Subcutaneous adipose tissue (tissue), 4 donors: ENCODE data around the gene NRXN3. TPM values are rescaled to one million over a fixed set of nuclear protein-coding genes. Genes with fewer than 3 reads are reported as not detected.

Experiments used
- total RNA-seq, 4 donors: library from RNA; depleted of rRNA; stranded (reverse); fragments of >200 nt; gene quantifications; one replicate each; pipeline ENCODE4 v1.1.0, GENCODE V29; 2016
- TF ChIP-seq, protein P1 (sequence below): fragments of 450-650 bp; IDR thresholded peaks from one replicate; pipeline ENCODE4 v1.5.1; 2016; ENCODE audit warnings: low read depth, mild to moderate bottlenecking, control low read depth, antibody characterized with exemption, moderate library complexity

NRXN3 gene
- total RNA-seq, 4 donors from 2014 or later = 0.57 to 2.4 (median 1.1) TPM; not detected in 1

DNA sequence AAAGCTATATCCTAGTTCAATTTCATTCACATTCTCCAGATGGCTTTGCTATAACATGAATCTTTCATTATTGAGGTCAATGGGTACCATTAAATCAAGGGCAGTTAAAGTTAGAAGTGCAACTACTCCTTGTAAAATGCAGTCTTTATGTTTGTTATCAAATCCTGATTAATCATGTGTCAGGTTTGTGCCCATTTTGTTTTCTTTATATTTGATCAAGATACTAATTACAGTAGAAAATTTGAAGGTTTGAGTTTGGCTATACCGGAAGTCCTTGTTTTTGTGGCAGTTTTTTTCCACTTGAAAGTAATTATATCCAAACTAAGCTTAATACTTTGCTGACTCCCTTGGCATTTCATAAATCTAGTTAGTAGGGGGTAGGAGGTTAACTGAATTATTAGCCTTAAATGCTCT lies 1528.1 kb downstream of the NRXN3 start:
- TF ChIP-seq, protein P1, sequence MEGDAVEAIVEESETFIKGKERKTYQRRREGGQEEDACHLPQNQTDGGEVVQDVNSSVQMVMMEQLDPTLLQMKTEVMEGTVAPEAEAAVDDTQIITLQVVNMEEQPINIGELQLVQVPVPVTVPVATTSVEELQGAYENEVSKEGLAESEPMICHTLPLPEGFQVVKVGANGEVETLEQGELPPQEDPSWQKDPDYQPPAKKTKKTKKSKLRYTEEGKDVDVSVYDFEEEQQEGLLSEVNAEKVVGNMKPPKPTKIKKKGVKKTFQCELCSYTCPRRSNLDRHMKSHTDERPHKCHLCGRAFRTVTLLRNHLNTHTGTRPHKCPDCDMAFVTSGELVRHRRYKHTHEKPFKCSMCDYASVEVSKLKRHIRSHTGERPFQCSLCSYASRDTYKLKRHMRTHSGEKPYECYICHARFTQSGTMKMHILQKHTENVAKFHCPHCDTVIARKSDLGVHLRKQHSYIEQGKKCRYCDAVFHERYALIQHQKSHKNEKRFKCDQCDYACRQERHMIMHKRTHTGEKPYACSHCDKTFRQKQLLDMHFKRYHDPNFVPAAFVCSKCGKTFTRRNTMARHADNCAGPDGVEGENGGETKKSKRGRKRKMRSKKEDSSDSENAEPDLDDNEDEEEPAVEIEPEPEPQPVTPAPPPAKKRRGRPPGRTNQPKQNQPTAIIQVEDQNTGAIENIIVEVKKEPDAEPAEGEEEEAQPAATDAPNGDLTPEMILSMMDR = no peak

DNA sequence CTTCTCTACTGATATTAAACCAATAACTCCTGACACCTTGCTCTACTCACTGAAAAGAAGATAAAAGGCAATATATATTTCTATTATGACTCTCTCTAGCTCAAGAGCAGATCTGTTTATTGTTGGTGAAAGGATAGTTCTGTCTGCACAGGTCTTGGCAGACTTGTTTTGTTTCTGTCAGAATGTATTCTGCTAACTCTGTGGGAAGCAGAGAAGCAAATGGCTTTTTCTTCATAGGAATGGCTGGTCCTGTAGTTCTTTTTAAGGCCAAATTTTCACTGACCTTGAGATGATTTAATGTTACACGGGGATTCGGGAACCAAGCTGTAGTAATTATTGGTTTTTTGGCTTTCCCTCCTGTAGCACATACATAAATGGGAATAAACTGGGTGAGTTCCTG lies 1529.0 kb downstream of the NRXN3 start:
- TF ChIP-seq, protein P1 = no peak

DNA sequence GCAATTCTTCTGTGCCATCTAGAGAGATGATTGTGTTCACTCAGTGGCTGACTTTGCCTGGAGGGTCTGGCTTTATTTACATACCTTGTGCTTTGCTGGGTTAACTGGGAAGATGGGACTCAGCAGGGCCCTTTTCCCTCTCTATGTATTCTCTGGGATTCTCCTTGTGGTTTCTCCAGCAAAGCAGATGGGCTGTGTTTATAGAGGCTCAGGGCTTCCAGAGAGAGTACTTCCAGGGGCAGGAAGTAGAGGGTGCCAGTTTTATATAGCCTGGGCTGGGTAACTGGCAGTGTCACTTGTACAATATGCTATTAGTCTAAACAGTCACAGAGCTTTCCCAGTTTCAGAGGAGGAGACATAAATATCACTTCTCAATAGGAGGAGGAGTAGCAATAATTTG lies 1531.2 kb downstream of the NRXN3 start:
- TF ChIP-seq, protein P1 = no peak

DNA sequence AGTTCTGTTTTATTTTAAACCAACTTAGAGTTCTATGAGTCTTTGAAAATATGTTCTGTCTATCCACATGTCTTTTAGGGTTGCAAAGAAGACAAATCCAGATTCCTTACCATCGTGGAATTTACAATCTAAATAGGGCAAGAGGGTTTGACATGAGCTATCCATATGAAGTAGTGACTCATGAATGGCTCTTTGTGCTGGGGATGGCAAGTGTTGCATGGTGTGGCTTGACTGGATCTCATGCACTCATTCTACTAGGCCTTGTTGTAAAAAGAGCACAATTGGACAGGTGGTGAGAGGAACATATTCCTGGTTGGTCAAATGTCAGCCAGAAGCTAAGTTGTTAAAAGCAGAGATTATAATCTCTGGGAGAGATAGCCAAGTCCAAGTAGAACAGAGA lies 1532.0 kb downstream of the NRXN3 start:
- TF ChIP-seq, protein P1 = no peak

DNA sequence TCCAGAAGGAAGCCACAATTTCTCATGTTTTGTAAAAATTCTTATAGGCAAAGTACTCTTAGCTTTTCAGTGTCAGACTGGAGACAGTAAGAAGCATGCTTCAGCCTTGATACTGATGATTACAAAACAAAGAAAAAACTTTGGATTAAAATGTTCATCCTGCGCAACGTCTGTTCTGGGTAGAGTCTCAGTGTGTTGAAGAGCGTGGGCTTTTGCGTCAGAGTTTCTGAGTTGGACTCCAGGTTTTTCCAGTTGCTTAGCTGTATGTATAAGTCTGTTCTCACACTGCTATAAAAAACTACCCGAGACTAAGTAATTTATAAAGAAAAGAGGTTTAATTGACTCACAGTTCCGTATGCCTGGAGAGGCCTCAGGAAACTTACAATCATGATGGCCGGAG lies 1533.0 kb downstream of the NRXN3 start:
- TF ChIP-seq, protein P1 = no peak

DNA sequence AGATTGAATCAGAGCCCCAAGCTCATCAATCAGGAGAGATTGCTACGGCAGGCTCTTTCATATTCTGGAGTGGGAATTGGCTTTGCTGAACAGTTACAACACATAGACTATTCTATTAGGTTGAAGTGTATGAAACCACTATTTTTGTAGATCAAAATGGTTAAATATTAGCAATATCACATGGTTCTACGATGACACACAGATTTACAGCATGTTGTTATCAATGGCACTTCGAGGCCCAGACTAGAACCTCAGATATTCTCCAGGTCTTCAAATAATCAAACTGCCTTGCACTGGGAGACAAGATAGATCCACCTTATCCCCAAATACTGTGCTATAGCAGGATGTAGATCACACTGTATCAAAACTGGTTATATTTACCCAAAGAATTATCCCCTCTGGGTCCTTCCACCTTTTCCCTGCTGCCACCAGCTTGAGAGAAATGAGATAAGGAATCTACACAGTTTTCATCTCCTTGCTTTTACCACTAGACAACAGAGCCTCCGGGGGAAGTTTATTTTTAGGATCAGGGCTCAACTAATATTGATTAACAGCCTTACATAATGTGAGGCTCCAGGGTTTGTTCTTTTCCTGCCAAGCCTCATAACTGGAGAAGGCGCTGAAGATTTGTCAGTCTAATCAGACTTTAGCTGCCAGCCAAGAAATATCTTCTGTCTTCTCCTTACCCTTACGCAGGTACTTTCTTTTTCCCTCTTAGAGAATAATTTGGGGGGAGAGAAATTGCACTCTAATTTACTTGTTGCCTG lies 1534.1 kb downstream of the NRXN3 start:
- TF ChIP-seq, protein P1 = no peak

DNA sequence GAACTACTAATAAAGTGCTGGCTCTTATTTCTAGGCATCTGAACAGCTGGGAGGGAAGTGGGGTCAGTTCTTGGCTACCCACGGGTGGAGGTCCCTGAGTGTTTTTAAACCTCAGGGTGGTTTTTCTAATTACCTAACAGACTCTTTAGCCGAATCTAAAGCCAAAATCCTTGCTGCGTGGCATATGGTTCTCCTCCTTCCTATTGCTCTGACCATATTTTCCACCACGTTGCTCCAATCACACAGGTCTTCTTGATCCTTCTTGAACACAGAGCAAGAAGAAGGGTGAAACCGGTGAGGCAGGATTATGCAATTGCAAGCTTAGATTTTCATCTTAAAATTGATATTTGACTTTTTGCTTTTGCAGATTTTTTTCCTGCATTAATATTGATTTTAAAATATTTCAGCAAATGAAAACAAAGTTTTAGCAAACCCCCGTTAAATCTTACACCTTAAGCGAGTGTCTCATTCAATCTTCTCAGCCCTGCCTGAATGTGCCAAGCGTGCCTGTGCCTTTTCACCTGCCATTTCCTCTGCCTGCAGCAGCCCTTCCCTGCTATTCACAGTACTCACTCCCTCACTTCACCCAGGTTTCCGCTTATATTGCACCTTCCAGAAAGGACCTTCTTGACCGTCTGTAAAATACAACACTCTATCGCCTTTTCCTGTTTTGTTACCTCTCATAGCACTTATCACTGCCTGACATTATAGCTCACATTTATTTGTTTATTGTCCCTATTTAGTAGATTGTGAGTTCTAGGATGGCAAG lies 1535.1 kb downstream of the NRXN3 start:
- TF ChIP-seq, protein P1 = no peak
